Measurements from ENCODE around the gene UBE2J2. TPM values are rescaled to one million over a fixed set of nuclear protein-coding genes. Genes with fewer than 3 reads are reported as not detected.

UBE2J2 gene
- total RNA-seq, 1 donor from 2014 or later = 71.9 TPM

- H3K4me1 Mint-ChIP-seq (ENCODE audit: unreplicated experiment) = no peaks in the 10 kb centered on the region
- peaks cover 7% of the 10 kb centered on the region for H3K27me3 Mint-ChIP-seq (ENCODE audit: unreplicated experiment)
- DNase-seq (ENCODE audit: low spot score) = no peak
- no peak overlapping the region for H3K4me3 Mint-ChIP-seq (ENCODE audit: unreplicated experiment)
- TF ChIP-seq CTCF (IDR thresholded peaks at IDR 0.05; ENCODE audit: unreplicated experiment) = no peak
- no peaks in the 10 kb centered on the region for H3K9me3 Mint-ChIP-seq (ENCODE audit: unreplicated experiment)
- no peaks in the 10 kb centered on the region for H3K36me3 Mint-ChIP-seq (ENCODE audit: low read depth, unreplicated experiment)
- H3K27ac Mint-ChIP-seq (ENCODE audit: unreplicated experiment) = no peak overlapping the region
These were observed 10.8 kb upstream of the UBE2J2 start for GRCh38 chr1:1284221-1285101.

GRCh38 chr1:1283821-1284220, 10.2 kb upstream of the UBE2J2 start:
- DNase-seq (ENCODE audit: low spot score) = no peak
- no peaks in the 10 kb centered on the region for H3K36me3 Mint-ChIP-seq (ENCODE audit: low read depth, unreplicated experiment)

GRCh38 chr1:1282998-1283397, 9.3 kb upstream of the UBE2J2 start:
- Mint-ChIP-seq H3K36me3 (ENCODE audit: low read depth, unreplicated experiment) (no peaks in the 10 kb centered on the region), H3K4me3 (ENCODE audit: unreplicated experiment) (no peak overlapping the region), H3K27ac (ENCODE audit: unreplicated experiment) (no peak overlapping the region)

More at GRCh38 chr1:1283821-1284220, 10.2 kb upstream of the UBE2J2 start:
- no peaks in the 10 kb centered on the region for H3K4me1 Mint-ChIP-seq (ENCODE audit: unreplicated experiment)
- peaks cover 7% of the 10 kb centered on the region for H3K27me3 Mint-ChIP-seq (ENCODE audit: unreplicated experiment)
- H3K9me3 Mint-ChIP-seq (ENCODE audit: unreplicated experiment) = no peaks in the 10 kb centered on the region
- no peak for TF ChIP-seq CTCF (IDR thresholded peaks at IDR 0.05; ENCODE audit: unreplicated experiment)
- H3K27ac Mint-ChIP-seq (ENCODE audit: unreplicated experiment) = no peak overlapping the region
- H3K4me3 Mint-ChIP-seq (ENCODE audit: unreplicated experiment) = no peak overlapping the region

GRCh38 chr1:1281533-1282321, 8.1 kb upstream of the UBE2J2 start:
- H3K27me3 Mint-ChIP-seq (ENCODE audit: unreplicated experiment) = peaks cover 7% of the 10 kb centered on the region
- H3K27ac Mint-ChIP-seq (ENCODE audit: unreplicated experiment) = no peak overlapping the region
- no peaks in the 10 kb centered on the region for H3K9me3 Mint-ChIP-seq (ENCODE audit: unreplicated experiment)
- no peak for DNase-seq (ENCODE audit: low spot score)
- no peaks in the 10 kb centered on the region for H3K36me3 Mint-ChIP-seq (ENCODE audit: low read depth, unreplicated experiment)
- TF ChIP-seq CTCF (IDR thresholded peaks at IDR 0.05; ENCODE audit: unreplicated experiment) = no peak
- no peaks in the 10 kb centered on the region for H3K4me1 Mint-ChIP-seq (ENCODE audit: unreplicated experiment)
- H3K4me3 Mint-ChIP-seq (ENCODE audit: unreplicated experiment) = no peak overlapping the region

More at GRCh38 chr1:1282998-1283397, 9.3 kb upstream of the UBE2J2 start:
- no peak for TF ChIP-seq CTCF (IDR thresholded peaks at IDR 0.05; ENCODE audit: unreplicated experiment)
- Mint-ChIP-seq H3K27me3 (ENCODE audit: unreplicated experiment) (peaks cover 7% of the 10 kb centered on the region), H3K4me1 (ENCODE audit: unreplicated experiment) (no peaks in the 10 kb centered on the region), H3K9me3 (ENCODE audit: unreplicated experiment) (no peaks in the 10 kb centered on the region)
- no peak for DNase-seq (ENCODE audit: low spot score)

Data from endothelial cell (in vitro differentiated cells).